Fibroblast of lung (primary cell): ENCODE measurements around the gene CFAP74. TPM values are rescaled to one million over a fixed set of nuclear protein-coding genes. Genes with fewer than 3 reads are reported as not detected.

Experiments
- DNase-seq, 2 donors: peaks; one replicate each; pipeline versions ENCODE4 v3.0.0 to v3.0.0-alpha.2; 2010; ENCODE audit warnings: low read depth in 2 of 2
- H2AFZ ChIP-seq: 2 replicates; pipeline ENCODE4 v1.5.1; 2012; ENCODE audit warnings: low read length, control low read depth, inconsistent platforms
- H3K27ac ChIP-seq: 2 replicates; pipeline ENCODE4 v1.5.1; 2011; ENCODE audit warnings: low read length, control low read depth; ENCODE audit not compliant: insufficient read depth
- H3K27me3 ChIP-seq: 2 replicates; pipeline ENCODE4 v1.5.1; 2011; ENCODE audit warnings: mild to moderate bottlenecking, low read length; ENCODE audit not compliant: control insufficient read depth, insufficient read depth
- H3K36me3 ChIP-seq: 2 replicates; pipeline ENCODE4 v1.5.1; 2011; ENCODE audit warnings: low read length; ENCODE audit not compliant: control insufficient read depth, insufficient read depth
- H3K4me1 ChIP-seq: 2 replicates; pipeline ENCODE4 v1.5.1; 2011; ENCODE audit warnings: low read length; ENCODE audit not compliant: control insufficient read depth, insufficient read depth; ENCODE audit errors: extremely low read depth
- H3K4me2 ChIP-seq: 2 replicates; pipeline ENCODE4 v1.5.1; 2011; ENCODE audit warnings: low read length, control low read depth; ENCODE audit not compliant: insufficient read depth; ENCODE audit errors: extremely low read depth
- H3K4me3 ChIP-seq, 4 experiments: fragments of 200-600 bp in 1 of 4; sonication (generic) in 1 of 4; replicated peaks in 1 of 4; 2 replicates each; pipeline ENCODE4 v1.5.1; 2011 to 2016; ENCODE audit warnings: low read length in 4 of 4, low read depth in 3 of 4, mild to moderate bottlenecking in 3 of 4, control low read depth in 2 of 4, inconsistent platforms in 1 of 4, mixed read lengths in 1 of 4; ENCODE audit not compliant: insufficient read depth in 1 of 4; ENCODE audit errors: control extremely low read depth in 1 of 4
- H3K79me2 ChIP-seq: 2 replicates; pipeline ENCODE4 v1.5.1; 2012; ENCODE audit warnings: mild to moderate bottlenecking, low read length, inconsistent platforms; ENCODE audit not compliant: control insufficient read depth, insufficient read depth
- H3K9ac ChIP-seq: 2 replicates; pipeline ENCODE4 v1.5.1; 2011; ENCODE audit warnings: mild to moderate bottlenecking, low read length, control low read depth; ENCODE audit not compliant: insufficient read depth
- H3K9me3 ChIP-seq: 2 replicates; pipeline ENCODE4 v1.5.1; 2012; ENCODE audit warnings: low read depth, low read length; ENCODE audit not compliant: control insufficient read depth, insufficient read depth
- H4K20me1 ChIP-seq: 2 replicates; pipeline ENCODE4 v1.5.1; 2011; ENCODE audit warnings: low read length; ENCODE audit not compliant: control insufficient read depth, insufficient read depth; ENCODE audit errors: extremely low read depth
- CTCF ChIP-seq, 2 donors: IDR thresholded peaks in 1 of 2; conservative IDR thresholded peaks in 1 of 2; 1 replicate in 1 of 2; 2 replicates in 1 of 2; pipeline ENCODE4 v1.5.1; 2011 to 2012; ENCODE audit warnings: low read length in 2 of 2, control low read depth in 1 of 2, inconsistent platforms in 1 of 2, low read depth in 1 of 2, mild to moderate bottlenecking in 1 of 2
- EZH2 ChIP-seq: IDR thresholded peaks from 2 replicates; pipeline ENCODE4 v1.5.1; 2012; ENCODE audit warnings: low read length, control low read depth, mild to moderate bottlenecking; ENCODE audit errors: missing control alignments
- polyA plus RNA-seq, 2 donors: library from polyadenylated mRNA; depleted of rRNA in 1 of 2; stranded (reverse) in 1 of 2; unstranded in 1 of 2; fragments of >200 nt; gene quantifications; 2 replicates each; pipeline ENCODE4 v1.2.1, GENCODE V29; 2011 to 2012; ENCODE audit warnings: missing spikeins in 1 of 2
- total RNA-seq: library from RNA; depleted of rRNA; stranded (reverse); fragments of >200 nt; gene quantifications from 2 replicates; pipeline ENCODE4 v1.2.1, GENCODE V29; 2014

Gene CFAP74
- total and polyA plus RNA-seq, 2 donors (not counting 1 experiment from before 2014, with no cell fraction given) = not detected

GRCh38 chr1:2023187-2023586 is 19.6 kb upstream of the CFAP74 start:
- Histone ChIP-seq H3K9ac (no peak overlapping the region), H3K4me1 (no peaks in the 10 kb centered on the region), H3K79me2 (no peaks in the 10 kb centered on the region), H3K9me3 (no peaks in the 10 kb centered on the region), H4K20me1 (no peaks in the 10 kb centered on the region), H3K27ac (no peak overlapping the region), H3K4me3 (no peak overlapping the region), H3K36me3 (no peaks in the 10 kb centered on the region), H3K27me3 (peaks cover 27% of the 10 kb centered on the region), H3K4me2 (no peak overlapping the region), H2AFZ (no peak overlapping the region)
- no peak for DNase-seq
- no peak for TF ChIP-seq EZH2
- TF ChIP-seq CTCF (conservative IDR thresholded peaks at IDR 0.05 in 1 of 2, IDR thresholded peaks at IDR 0.05 in 1 of 2; ENCODE audit: low read depth in 1 of 2, low read length in 2 of 2) = no peak

- Histone ChIP-seq H3K4me3 (no peak overlapping the region), H3K79me2 (no peaks in the 10 kb centered on the region), H3K27me3 (peaks cover 35% of the 10 kb centered on the region), H3K27ac (no peak overlapping the region), H3K4me1 (no peaks in the 10 kb centered on the region), H4K20me1 (no peaks in the 10 kb centered on the region), H3K9me3 (no peaks in the 10 kb centered on the region), H3K9ac (no peak overlapping the region), H2AFZ (no peak overlapping the region), H3K36me3 (no peaks in the 10 kb centered on the region), H3K4me2 (no peak overlapping the region)
- TF ChIP-seq CTCF (conservative IDR thresholded peaks at IDR 0.05 in 1 of 2, IDR thresholded peaks at IDR 0.05 in 1 of 2; ENCODE audit: low read depth in 1 of 2, low read length in 2 of 2) (no peak), EZH2 (no peak)
- no peak for DNase-seq
Measured at GRCh38 chr1:2022063-2022770, 18.6 kb upstream of the CFAP74 start.

- H3K4me1 ChIP-seq = no peaks in the 10 kb centered on the region
- no peaks in the 10 kb centered on the region for H3K36me3 ChIP-seq
- no peak overlapping the region for H3K9ac ChIP-seq
- no peak overlapping the region for H3K27ac ChIP-seq
- TF ChIP-seq CTCF (conservative IDR thresholded peaks at IDR 0.05 in 1 of 2, IDR thresholded peaks at IDR 0.05 in 1 of 2; ENCODE audit: low read depth in 1 of 2, low read length in 2 of 2) = no peak
- TF ChIP-seq EZH2 = no peak
- no peak overlapping the region for H3K4me2 ChIP-seq
- H2AFZ ChIP-seq = no peak overlapping the region
- no peak overlapping the region for H3K4me3 ChIP-seq
- H4K20me1 ChIP-seq = no peaks in the 10 kb centered on the region
- no peaks in the 10 kb centered on the region for H3K9me3 ChIP-seq
- no peak for DNase-seq
- no peaks in the 10 kb centered on the region for H3K79me2 ChIP-seq
- H3K27me3 ChIP-seq = peaks cover 38% of the 10 kb centered on the region
Measured at GRCh38 chr1:2021550-2021949, 18.0 kb upstream of the CFAP74 start.
